OCI-LY1 (cell line): Measurements from ENCODE around the gene SFT2D2.

Experiments
- EZH2 ChIP-seq: fragments of 200-600 bp; sonication (generic), shearing (Covaris generic); IDR thresholded peaks from 2 replicates; pipeline ENCODE4 v1.8.0; 2017; ENCODE audit warnings: borderline replicate concordance, mixed run types, mild to moderate bottlenecking, antibody characterized with exemption, low read length, moderate library complexity, mixed read lengths
- TF ChIP-seq, protein P1 (sequence below): fragments of 200-600 bp; sonication (generic), shearing (Covaris generic); IDR thresholded peaks from 2 replicates; pipeline ENCODE4 v1.5.1; 2017; ENCODE audit warnings: mild to moderate bottlenecking, antibody characterized with exemption, low read length, moderate library complexity, mixed read lengths

DNA sequence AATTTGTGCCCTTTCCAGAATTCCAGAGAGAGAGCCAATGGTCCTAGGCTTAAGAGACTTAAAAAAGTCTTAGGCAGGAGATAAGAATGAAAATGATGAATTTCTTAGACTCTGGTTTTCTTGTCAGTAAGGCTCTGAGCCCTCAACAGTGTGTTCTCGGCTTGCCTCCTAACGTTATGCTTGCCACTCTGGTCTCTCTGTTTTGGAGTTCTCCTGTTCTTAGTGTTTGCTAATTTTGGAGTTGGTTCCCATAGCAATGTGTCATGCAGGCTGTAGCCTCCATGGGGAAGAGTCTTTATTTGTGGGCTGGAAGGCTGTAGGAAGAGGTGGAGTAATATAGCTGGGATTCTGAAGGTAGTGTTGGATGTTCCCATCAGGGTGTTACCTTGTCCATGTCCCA is 74.8 kb downstream of the SFT2D2 start:
- TF ChIP-seq, protein P1, sequence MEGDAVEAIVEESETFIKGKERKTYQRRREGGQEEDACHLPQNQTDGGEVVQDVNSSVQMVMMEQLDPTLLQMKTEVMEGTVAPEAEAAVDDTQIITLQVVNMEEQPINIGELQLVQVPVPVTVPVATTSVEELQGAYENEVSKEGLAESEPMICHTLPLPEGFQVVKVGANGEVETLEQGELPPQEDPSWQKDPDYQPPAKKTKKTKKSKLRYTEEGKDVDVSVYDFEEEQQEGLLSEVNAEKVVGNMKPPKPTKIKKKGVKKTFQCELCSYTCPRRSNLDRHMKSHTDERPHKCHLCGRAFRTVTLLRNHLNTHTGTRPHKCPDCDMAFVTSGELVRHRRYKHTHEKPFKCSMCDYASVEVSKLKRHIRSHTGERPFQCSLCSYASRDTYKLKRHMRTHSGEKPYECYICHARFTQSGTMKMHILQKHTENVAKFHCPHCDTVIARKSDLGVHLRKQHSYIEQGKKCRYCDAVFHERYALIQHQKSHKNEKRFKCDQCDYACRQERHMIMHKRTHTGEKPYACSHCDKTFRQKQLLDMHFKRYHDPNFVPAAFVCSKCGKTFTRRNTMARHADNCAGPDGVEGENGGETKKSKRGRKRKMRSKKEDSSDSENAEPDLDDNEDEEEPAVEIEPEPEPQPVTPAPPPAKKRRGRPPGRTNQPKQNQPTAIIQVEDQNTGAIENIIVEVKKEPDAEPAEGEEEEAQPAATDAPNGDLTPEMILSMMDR = no peak
- TF ChIP-seq EZH2 = no peak
